Ovary (tissue), 9 donors: Measurements from ENCODE around the gene GPR61. TPM values are rescaled to one million over a fixed set of nuclear protein-coding genes. Genes with fewer than 3 reads are reported as not detected.

Source experiments
- DNase-seq, 5 donors: peaks; one replicate each; pipeline ENCODE4 v3.0.0-alpha.2; 2019 to 2020
- H3K27ac ChIP-seq, 2 donors: fragments of 200-600 bp; one replicate each; pipeline versions ENCODE4 v1.5.1 to v1.8.0; 2019 to 2022
- H3K27me3 ChIP-seq: fragments of 200-600 bp; one replicate; pipeline ENCODE4 v1.8.0; 2022
- H3K36me3 ChIP-seq: fragments of 200-600 bp; sonication (generic); one replicate; pipeline ENCODE4 v1.5.1; 2019
- H3K4me1 ChIP-seq: one replicate; pipeline ENCODE4 v1.8.1; 2013; ENCODE audit warnings: mild to moderate bottlenecking, moderate library complexity; ENCODE audit not compliant: insufficient read depth
- H3K4me3 ChIP-seq: fragments of 200-600 bp; sonication (generic); one replicate; pipeline ENCODE4 v1.5.1; 2017
- H3K9me3 ChIP-seq, 2 donors: fragments of 200-600 bp in 1 of 2; sonication (generic) in 1 of 2; one replicate each; pipeline versions ENCODE4 v1.5.1 to v1.8.1; 2013 to 2019; ENCODE audit warnings: mild to moderate bottlenecking in 1 of 2, moderate library complexity in 1 of 2
- CTCF ChIP-seq, 3 donors: fragments of 450-650 bp in 2 of 3; fragments of 200-600 bp in 1 of 3; IDR thresholded peaks; one replicate each; pipeline versions ENCODE4 v1.5.1 to v1.8.0; 2016 to 2022; ENCODE audit warnings: antibody characterized with exemption in 3 of 3, mild to moderate bottlenecking in 1 of 3
- EP300 ChIP-seq: sonication (generic); formaldehyde crosslinking; IDR thresholded peaks from one replicate; pipeline ENCODE4 v1.6.1; 2017; ENCODE audit warnings: antibody characterized with exemption
- POLR2A ChIP-seq: fragments of 450-650 bp; IDR thresholded peaks from one replicate; pipeline ENCODE4 v1.6.1; 2017; ENCODE audit warnings: antibody characterized with exemption, mild to moderate bottlenecking, moderate library complexity
- WGBS, 3 donors: extraction: QIAGEN DNeasy Blood & Tissue Kit in 1 of 3; methylation state at CpG; one replicate each; pipeline versions ENCODE4 v1.1.5 to v1.1.7; 2013 to 2017; 5-methylcytosine and 5-hydroxymethylcytosine counted together
- intact Hi-C, 4 donors: fragments of 100-400 bp; cut with DNase I; formaldehyde crosslinking; loops; one replicate each; pipeline versions ENCODE4 v1.11.0 to v1.15.1; 2022 to 2023
- polyA plus RNA-seq, 2 donors: library from polyadenylated mRNA; stranded (reverse); fragments of 200-250 nt in 1 of 2; fragments of 350-450 nt in 1 of 2; fragmentation: Illumina TruSeq in 1 of 2; extraction: RNeasy Lipid Tissue Mini Kit (QIAGEN cat#74804) in 1 of 2; gene quantifications; one replicate each; pipeline ENCODE4 v1.2.3, GENCODE V29; 2013 to 2014
- total RNA-seq, 7 donors: library from RNA; depleted of rRNA in 2 of 7; stranded (reverse); fragments of >200 nt in 2 of 7; fragmentation: NEBNext Ultra II Directional in 3 of 7; extraction: Animal tissue kit (Norgen Biotek cat#: 25700) in 3 of 7; gene quantifications; one replicate each; pipeline versions ENCODE4 v1.1.0 to v1.2.4, GENCODE V29; 2016 to 2023
- donor health status: DM: no; HTN: no; CAD: no; lungs with moderate emphysema.
- donor health status: DM: no; HTN: no; CAD: no.
- donor health status: Bipolar disorder and iron deficiency.
- donor health status: DM: yes; HTN: yes; CAD: no.
- donor health status: DM: no; HTN: no; CAD: no.
- donor health status: DM: yes; HTN: yes; CAD: no.

Gene GPR61
- total and polyA plus RNA-seq, 9 donors = 0.25 TPM; not detected in 8

- H3K27ac ChIP-seq = no peak overlapping the region
- no peak for DNase-seq
- intact Hi-C loops = loop anchor here in 3 of 4 donors (5.0 to 10.0 kb wide), 3 partner anchors 111 to 1437 kb away; partner anchors contain the start of gene PSMA5 (in 2 of the 3)
Measured at GRCh38 chr1:109535481-109535880, 4.2 kb upstream of the GPR61 start.

GRCh38 chr1:109535971-109536491, 3.6 kb upstream of the GPR61 start:
- H3K4me1 ChIP-seq = peaks cover 4% of the 10 kb centered on the region
- intact Hi-C loops = loop anchor here in 3 of 4 donors (5.0 to 10.0 kb wide), 3 partner anchors 111 to 1436 kb away; partner anchors contain the start of gene PSMA5 (in 2 of the 3)
- H3K4me3 ChIP-seq = no peak overlapping the region
- no peaks in the 10 kb centered on the region for H3K36me3 ChIP-seq
- DNase-seq = no peak
- no peaks in the 10 kb centered on the region for H3K27me3 ChIP-seq
- no peak for TF ChIP-seq POLR2A
- no peak for TF ChIP-seq EP300
- TF ChIP-seq CTCF (IDR thresholded peaks at IDR 0.05) = no peak
- no peak overlapping the region for H3K27ac ChIP-seq
- 62 to 64% (median 62%) methylated on average over 5 of the region's 5 CpGs for WGBS, 3 donors
- H3K9me3 ChIP-seq = no peaks in the 10 kb centered on the region

More at GRCh38 chr1:109535481-109535880, 4.2 kb upstream of the GPR61 start:
- H3K4me1 ChIP-seq = peaks cover 4% of the 10 kb centered on the region
- no peaks in the 10 kb centered on the region for H3K9me3 ChIP-seq
- TF ChIP-seq CTCF (IDR thresholded peaks at IDR 0.05) (no peak), EP300 (no peak), POLR2A (no peak)
- H3K27me3 ChIP-seq = no peaks in the 10 kb centered on the region
- no peak overlapping the region for H3K4me3 ChIP-seq
- no peaks in the 10 kb centered on the region for H3K36me3 ChIP-seq
- WGBS, 3 donors = 71 to 81% (median 74%) methylated on average over 4 of the region's 4 CpGs

- Histone ChIP-seq H3K27me3 (no peaks in the 10 kb centered on the region), H3K4me1 (peaks cover 4% of the 10 kb centered on the region), H3K36me3 (no peaks in the 10 kb centered on the region), H3K4me3 (no peak overlapping the region), H3K9me3 (no peaks in the 10 kb centered on the region), H3K27ac (no peak overlapping the region)
- TF ChIP-seq CTCF (IDR thresholded peaks at IDR 0.05) (no peak), EP300 (no peak), POLR2A (no peak)
- 74 to 78% (median 77%) methylated on average over 9 of the region's 9 CpGs for WGBS, 3 donors
- intact Hi-C loops = loop anchor here in 3 of 4 donors (5.0 to 10.0 kb wide), 3 partner anchors 113 to 1435 kb away; partner anchors contain the start of gene PSMA5 (in 2 of the 3)
- DNase-seq = no peak
Measured at GRCh38 chr1:109537450-109538178, 2.1 kb upstream of the GPR61 start.

- H3K4me3 ChIP-seq = no peak overlapping the region
- TF ChIP-seq EP300 = no peak
- TF ChIP-seq CTCF (IDR thresholded peaks at IDR 0.05) = no peak
- no peak for TF ChIP-seq POLR2A
- H3K27ac ChIP-seq = no peak overlapping the region
- no peak for DNase-seq
- peaks cover 4% of the 10 kb centered on the region for H3K4me1 ChIP-seq
- no peaks in the 10 kb centered on the region for H3K36me3 ChIP-seq
- no peaks in the 10 kb centered on the region for H3K9me3 ChIP-seq
- intact Hi-C loops = loop anchor here in 3 of 4 donors (5.0 to 10.0 kb wide), 3 partner anchors 114 to 1433 kb away; partner anchors contain the start of gene PSMA5 (in 2 of the 3)
- WGBS, 3 donors = 85 to 95% (median 90%) methylated on average over 9 of the region's 9 CpGs
- no peaks in the 10 kb centered on the region for H3K27me3 ChIP-seq
Measured at GRCh38 chr1:109538827-109539555, 681 bp upstream of the GPR61 start.
